ENCODE measurements around the gene TMED1. TPM values are rescaled to one million over a fixed set of nuclear protein-coding genes. Genes with fewer than 3 reads are reported as not detected.

Gene TMED1
- total RNA-seq, 3 donors from 2014 or later, result 12.8 to 24.7 (median 15.3) TPM

DNA sequence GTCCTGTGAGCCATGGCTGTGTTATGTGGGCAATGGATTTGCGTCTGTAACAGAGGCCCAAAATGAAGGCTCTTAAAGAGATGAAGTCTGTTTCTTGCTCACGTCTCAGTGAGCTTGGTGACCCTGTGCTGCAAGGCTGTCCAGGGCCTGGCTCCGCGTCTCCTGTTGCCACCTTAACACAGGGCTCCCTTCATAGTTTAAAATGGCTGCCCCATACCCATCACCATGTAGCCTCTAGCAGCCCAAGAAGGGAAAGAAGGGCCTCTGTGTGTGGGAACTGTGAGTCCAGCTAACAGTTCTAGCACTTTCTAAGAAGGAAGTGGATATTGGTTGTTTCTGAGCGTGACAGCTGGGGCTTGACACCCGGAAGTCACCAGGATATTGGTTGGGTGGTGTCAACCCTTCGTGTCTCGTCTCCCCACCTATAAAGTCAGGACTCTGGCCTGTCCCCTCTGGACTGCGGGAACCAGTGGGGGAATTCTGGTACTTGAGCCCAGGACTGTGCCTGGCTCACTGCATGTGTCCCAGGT is 20.9 kb downstream of the TMED1 start:
- intact Hi-C loops (cut with DNase I, micrococcal nuclease), result no loop called here
- Histone ChIP-seq H3K9me3 (no peaks in the 10 kb centered on the region), H3K4me3 (no peak overlapping the region), H3K36me3 (ENCODE audit: low read depth) (no peaks in the 10 kb centered on the region), H3K4me1 (ENCODE audit: low read depth) (no peaks in the 10 kb centered on the region)
- DNase-seq (no peak), ATAC-seq (no peak)
- TF ChIP-seq, protein P1, sequence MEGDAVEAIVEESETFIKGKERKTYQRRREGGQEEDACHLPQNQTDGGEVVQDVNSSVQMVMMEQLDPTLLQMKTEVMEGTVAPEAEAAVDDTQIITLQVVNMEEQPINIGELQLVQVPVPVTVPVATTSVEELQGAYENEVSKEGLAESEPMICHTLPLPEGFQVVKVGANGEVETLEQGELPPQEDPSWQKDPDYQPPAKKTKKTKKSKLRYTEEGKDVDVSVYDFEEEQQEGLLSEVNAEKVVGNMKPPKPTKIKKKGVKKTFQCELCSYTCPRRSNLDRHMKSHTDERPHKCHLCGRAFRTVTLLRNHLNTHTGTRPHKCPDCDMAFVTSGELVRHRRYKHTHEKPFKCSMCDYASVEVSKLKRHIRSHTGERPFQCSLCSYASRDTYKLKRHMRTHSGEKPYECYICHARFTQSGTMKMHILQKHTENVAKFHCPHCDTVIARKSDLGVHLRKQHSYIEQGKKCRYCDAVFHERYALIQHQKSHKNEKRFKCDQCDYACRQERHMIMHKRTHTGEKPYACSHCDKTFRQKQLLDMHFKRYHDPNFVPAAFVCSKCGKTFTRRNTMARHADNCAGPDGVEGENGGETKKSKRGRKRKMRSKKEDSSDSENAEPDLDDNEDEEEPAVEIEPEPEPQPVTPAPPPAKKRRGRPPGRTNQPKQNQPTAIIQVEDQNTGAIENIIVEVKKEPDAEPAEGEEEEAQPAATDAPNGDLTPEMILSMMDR (IDR thresholded peaks at IDR 0.05), result no peak

DNA sequence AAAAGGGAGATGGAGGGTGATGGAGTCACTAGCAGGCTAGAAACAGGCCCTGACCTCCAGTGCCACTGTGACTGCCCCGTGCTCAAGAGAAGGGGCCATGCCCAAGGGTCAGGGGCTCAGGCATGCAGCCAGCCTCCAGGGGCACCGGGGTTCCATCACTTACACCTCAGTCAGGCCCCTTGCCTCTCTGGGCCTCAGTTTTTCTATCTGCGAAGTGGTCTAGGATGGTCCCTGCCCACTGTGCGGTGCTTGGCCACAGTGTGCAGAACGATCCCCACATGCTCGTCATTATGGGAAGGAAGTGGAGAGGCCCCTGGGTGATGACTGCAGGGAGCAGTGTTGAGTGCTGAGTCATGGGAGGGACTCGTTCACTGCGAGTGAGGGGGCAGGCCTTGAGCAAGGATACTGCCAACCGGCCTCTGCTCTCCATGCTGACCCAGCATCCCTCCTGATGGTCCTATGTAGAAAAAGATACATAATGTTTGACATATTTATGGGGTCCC is 23.1 kb downstream of the TMED1 start:
- ATAC-seq (peak; percentile 36), DNase-seq (peak in 2 of 3 donors; percentile 29 to 42)
- Histone ChIP-seq H3K9me3 (no peaks in the 10 kb centered on the region), H3K36me3 (ENCODE audit: low read depth) (peaks cover 3% of the 10 kb centered on the region), H3K4me1 (ENCODE audit: low read depth) (no peaks in the 10 kb centered on the region), H3K4me3 (no peak overlapping the region)
- TF ChIP-seq, protein P1 (IDR thresholded peaks at IDR 0.05), result no peak
- intact Hi-C loops (cut with DNase I, micrococcal nuclease), result no loop called here

DNA sequence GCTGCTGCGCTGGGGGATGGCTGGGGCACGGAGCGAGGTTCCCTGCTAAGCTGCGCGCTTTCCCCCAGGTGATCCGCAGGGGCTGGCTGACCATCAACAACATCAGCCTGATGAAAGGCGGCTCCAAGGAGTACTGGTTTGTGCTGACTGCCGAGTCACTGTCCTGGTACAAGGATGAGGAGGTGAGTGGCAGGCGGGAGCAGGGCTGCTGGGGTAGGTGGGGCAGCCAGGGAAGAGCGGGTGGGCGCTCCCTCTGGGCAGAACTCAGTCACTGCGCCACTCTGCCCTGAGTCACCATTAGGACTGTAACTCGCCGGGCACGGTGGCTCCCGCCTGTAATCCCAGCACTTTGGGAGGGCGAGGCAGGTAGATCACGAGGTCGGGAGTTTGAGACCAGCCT is 23.8 kb downstream of the TMED1 start:
- ATAC-seq (no peak), DNase-seq (no peak)
- peaks cover 3% of the 10 kb centered on the region for H3K36me3 ChIP-seq (ENCODE audit: low read depth)
- H3K4me1 ChIP-seq (ENCODE audit: low read depth), result no peaks in the 10 kb centered on the region
- no peak overlapping the region for H3K4me3 ChIP-seq
- TF ChIP-seq, protein P1 (IDR thresholded peaks at IDR 0.05), result no peak
- intact Hi-C loops (cut with DNase I, micrococcal nuclease), result no loop called here
- H3K9me3 ChIP-seq, result no peaks in the 10 kb centered on the region

DNA sequence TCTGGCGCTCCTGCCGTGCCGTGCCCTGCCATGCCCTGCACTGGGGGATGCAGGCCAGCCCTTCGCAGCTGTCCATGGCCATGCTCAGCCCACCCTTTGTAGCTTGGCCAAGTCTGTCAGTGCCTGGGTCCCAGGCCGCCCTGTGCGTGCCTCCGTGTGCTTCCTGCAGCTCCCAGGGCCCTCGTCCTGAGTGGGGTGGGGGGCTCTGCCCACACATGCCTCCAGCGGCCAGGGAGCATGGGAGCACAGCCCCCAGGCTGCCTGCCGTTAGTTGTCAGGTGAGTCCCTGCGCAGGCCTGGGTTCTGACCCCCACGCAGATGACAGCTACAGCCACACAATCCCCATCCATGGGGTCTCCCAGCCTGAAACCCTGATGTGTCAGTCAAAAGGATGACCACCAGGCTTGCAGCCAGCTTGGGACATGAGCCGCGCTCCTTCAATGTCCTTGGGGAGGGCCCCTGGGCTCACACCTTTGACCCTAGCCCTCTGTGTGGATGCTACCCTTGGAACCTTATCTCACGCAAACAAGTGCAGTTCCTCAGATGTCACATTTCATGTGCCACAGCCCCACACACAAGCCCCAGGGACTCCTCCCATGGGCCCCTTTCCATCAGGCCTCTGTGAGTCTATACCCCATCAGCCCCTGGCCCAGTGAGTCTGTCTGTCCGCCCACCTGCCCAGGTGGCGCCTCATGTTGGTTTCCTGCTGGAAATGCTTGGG is 24.5 kb downstream of the TMED1 start:
- H3K4me1 ChIP-seq (ENCODE audit: low read depth), result no peaks in the 10 kb centered on the region
- H3K9me3 ChIP-seq, result no peaks in the 10 kb centered on the region
- H3K4me3 ChIP-seq, result no peak overlapping the region
- no peak for ATAC-seq
- TF ChIP-seq, protein P1 (IDR thresholded peaks at IDR 0.05), result no peak
- intact Hi-C loops (cut with DNase I, micrococcal nuclease), result no loop called here
- H3K36me3 ChIP-seq (ENCODE audit: low read depth), result peaks cover 3% of the 10 kb centered on the region
- no peak for DNase-seq

DNA sequence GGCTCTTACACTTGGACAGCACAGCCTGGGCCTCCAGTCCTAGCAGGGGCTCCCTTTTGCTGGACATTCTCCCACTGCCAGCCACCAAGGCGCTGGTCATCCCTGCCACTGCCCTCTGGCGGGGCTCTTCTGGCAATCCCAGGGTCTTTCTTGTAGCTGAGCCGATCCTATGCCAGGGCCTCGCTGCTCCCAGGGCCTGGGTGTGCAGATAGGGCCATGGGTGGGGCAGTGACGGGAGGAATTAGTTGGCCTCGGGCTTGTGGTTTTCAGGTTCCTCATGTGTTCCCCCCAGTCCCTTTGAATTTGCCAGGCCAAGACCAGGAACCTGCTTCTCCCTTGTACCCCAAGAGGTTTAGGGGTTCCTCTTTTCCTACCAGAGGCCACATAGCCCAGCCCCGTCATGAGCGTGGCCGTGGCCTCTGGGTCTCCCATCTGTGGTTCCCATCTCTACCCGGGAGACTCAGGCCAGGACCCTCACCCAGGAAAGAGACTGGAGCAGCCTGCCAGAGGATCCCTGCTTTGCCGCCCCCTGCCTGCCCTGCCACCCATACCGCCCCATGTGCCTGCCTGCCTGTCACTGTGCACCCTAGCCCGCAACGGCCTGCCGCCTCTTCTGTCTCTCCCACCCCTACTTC is 26.2 kb downstream of the TMED1 start:
- H3K9me3 ChIP-seq, result no peaks in the 10 kb centered on the region
- TF ChIP-seq, protein P1 (IDR thresholded peaks at IDR 0.05), result no peak
- DNase-seq, result no peak
- peak; percentile 2 for ATAC-seq
- no peaks in the 10 kb centered on the region for H3K4me1 ChIP-seq (ENCODE audit: low read depth)
- no peak overlapping the region for H3K4me3 ChIP-seq
- peaks cover 3% of the 10 kb centered on the region for H3K36me3 ChIP-seq (ENCODE audit: low read depth)
- intact Hi-C loops (cut with DNase I, micrococcal nuclease), result no loop called here

Data from mucosa of descending colon (tissue), 3 donors.